H9 (cell line): ENCODE results near the gene NR4A2. TPM values are rescaled to one million over a fixed set of nuclear protein-coding genes. Genes with fewer than 3 reads are reported as not detected.

Source experiments
- DNase-seq: peaks from one replicate; pipeline ENCODE4 v3.0.0-alpha.2; 2017
- H2AFZ ChIP-seq: one replicate; pipeline ENCODE4 v1.6.1; 2013; ENCODE audit warnings: mild to moderate bottlenecking, low read length, control low read depth, moderate library complexity
- H2AK5ac ChIP-seq: 2 replicates; pipeline ENCODE4 v1.6.1; 2013; ENCODE audit warnings: low read length, control low read depth, mixed read lengths; ENCODE audit not compliant: insufficient read length
- H2BK120ac ChIP-seq: one replicate; pipeline ENCODE4 v1.6.1; 2013; ENCODE audit warnings: low read depth, mild to moderate bottlenecking, low read length, control low read depth, inconsistent platforms; ENCODE audit not compliant: poor library complexity, severe bottlenecking
- H2BK12ac ChIP-seq: 2 replicates; pipeline ENCODE4 v1.6.1; 2013; ENCODE audit warnings: low read length, control low read depth, mixed read lengths, low read depth; ENCODE audit not compliant: insufficient read length
- H2BK15ac ChIP-seq: 2 replicates; pipeline ENCODE4 v1.6.1; 2013; ENCODE audit warnings: low read depth, low read length, control low read depth
- H2BK20ac ChIP-seq: one replicate; pipeline ENCODE4 v1.6.1; 2013; ENCODE audit warnings: low read depth, mild to moderate bottlenecking, low read length, control low read depth, inconsistent platforms; ENCODE audit not compliant: poor library complexity, severe bottlenecking
- H2BK5ac ChIP-seq: 2 replicates; pipeline ENCODE4 v1.6.1; 2013; ENCODE audit warnings: low read length, control low read depth, mixed read lengths; ENCODE audit not compliant: insufficient read length
- H3K14ac ChIP-seq: 2 replicates; pipeline ENCODE4 v1.6.1; 2013; ENCODE audit warnings: low read length, control low read depth; ENCODE audit not compliant: insufficient read depth
- H3K18ac ChIP-seq: 2 replicates; pipeline ENCODE4 v1.6.1; 2013; ENCODE audit warnings: low read depth, mild to moderate bottlenecking, mixed read lengths, low read length, control low read depth; ENCODE audit not compliant: insufficient read length
- H3K23ac ChIP-seq: 2 replicates; pipeline ENCODE4 v1.6.1; 2013; ENCODE audit warnings: low read length, control low read depth, mixed read lengths, low read depth; ENCODE audit not compliant: insufficient read length
- H3K23me2 ChIP-seq: 2 replicates; pipeline ENCODE4 v1.6.1; 2013; ENCODE audit warnings: low read depth, mild to moderate bottlenecking, mixed read lengths, low read length, control low read depth; ENCODE audit not compliant: insufficient read length, poor library complexity, severe bottlenecking
- H3K27ac ChIP-seq: 2 replicates; pipeline ENCODE4 v1.5.1; 2013; ENCODE audit warnings: low read length, control low read depth, mixed read lengths, low read depth; ENCODE audit not compliant: insufficient read length
- H3K27me3 ChIP-seq: 2 replicates; pipeline ENCODE4 v1.6.1; 2013; ENCODE audit warnings: low read length, control low read depth, inconsistent platforms; ENCODE audit not compliant: insufficient read depth
- H3K4ac ChIP-seq: 2 replicates; pipeline ENCODE4 v1.6.1; 2013; ENCODE audit warnings: low read depth, mild to moderate bottlenecking, control low read depth, inconsistent platforms, low read length, moderate library complexity
- H3K4me1 ChIP-seq: 2 replicates; pipeline ENCODE4 v1.6.1; 2013; ENCODE audit warnings: low read length, control low read depth, inconsistent platforms; ENCODE audit not compliant: insufficient read depth
- H3K4me2 ChIP-seq: 2 replicates; pipeline ENCODE4 v1.6.1; 2013; ENCODE audit warnings: low read length, control low read depth, mixed read lengths; ENCODE audit not compliant: insufficient read length, insufficient read depth
- H3K56ac ChIP-seq: 2 replicates; pipeline ENCODE4 v1.6.1; 2013; ENCODE audit warnings: low read depth, mild to moderate bottlenecking, mixed read lengths, low read length, control low read depth; ENCODE audit not compliant: insufficient read length
- H3K79me1 ChIP-seq: 2 replicates; pipeline ENCODE4 v1.6.1; 2013; ENCODE audit warnings: low read depth, mild to moderate bottlenecking, moderate library complexity, low read length, control low read depth, inconsistent platforms; ENCODE audit not compliant: insufficient read depth, poor library complexity, severe bottlenecking
- H3K79me2 ChIP-seq: 2 replicates; pipeline ENCODE4 v1.6.1; 2013; ENCODE audit warnings: low read length, control low read depth, inconsistent platforms; ENCODE audit not compliant: insufficient read depth
- H3K9ac ChIP-seq: 2 replicates; pipeline ENCODE4 v1.6.1; 2013; ENCODE audit warnings: low read length, control low read depth, mixed read lengths; ENCODE audit not compliant: insufficient read length; ENCODE audit errors: extremely low read depth
- H3K9me3 ChIP-seq: one replicate; pipeline ENCODE4 v1.6.1; 2013; ENCODE audit warnings: low read depth, low read length, inconsistent platforms; ENCODE audit not compliant: control insufficient read depth
- H3T11ph ChIP-seq: one replicate; pipeline ENCODE4 v1.6.1; 2013; ENCODE audit warnings: mild to moderate bottlenecking, low read length, control low read depth, inconsistent platforms
- H4K20me1 ChIP-seq: one replicate; pipeline ENCODE4 v1.6.1; 2013; ENCODE audit not compliant: control insufficient read depth, insufficient read length, insufficient read depth
- H4K5ac ChIP-seq: 2 replicates; pipeline ENCODE4 v1.6.1; 2013; ENCODE audit warnings: low read depth, mild to moderate bottlenecking, mixed read lengths, low read length, control low read depth; ENCODE audit not compliant: insufficient read length
- H4K8ac ChIP-seq: replicated peaks from 2 replicates; pipeline ENCODE4 v1.6.1; 2013; ENCODE audit warnings: low read length, control low read depth, mixed read lengths, low read depth; ENCODE audit not compliant: insufficient read length
- H4K91ac ChIP-seq: 2 replicates; pipeline ENCODE4 v1.6.1; 2013; ENCODE audit warnings: low read depth, mild to moderate bottlenecking, moderate library complexity, mixed read lengths, low read length, control low read depth; ENCODE audit not compliant: insufficient read length
- H3K27ac Mint-ChIP-seq, 3 experiments: 2 replicates in 2 of 3; 3 replicates in 1 of 3; pipeline ENCODE4 v1.8.0; 2020 to 2021; ENCODE audit warnings: mixed read lengths in 3 of 3, mild to moderate bottlenecking in 1 of 3, moderate library complexity in 1 of 3
- H3K27me3 Mint-ChIP-seq: 2 replicates; pipeline ENCODE4 v1.8.0; 2021; ENCODE audit warnings: low read depth, mild to moderate bottlenecking, moderate library complexity, mixed read lengths
- H3K36me3 Mint-ChIP-seq, 3 experiments: 2 replicates in 2 of 3; 3 replicates in 1 of 3; pipeline ENCODE4 v1.8.0; 2020 to 2021; ENCODE audit warnings: low read depth in 3 of 3, mixed read lengths in 3 of 3; ENCODE audit not compliant: insufficient read depth in 1 of 3
- H3K4me1 Mint-ChIP-seq, 2 experiments: 2 replicates each; pipeline ENCODE4 v1.8.0; 2020; ENCODE audit warnings: mixed read lengths in 2 of 2
- H3K4me3 Mint-ChIP-seq, 2 experiments: 2 replicates in 1 of 2; 3 replicates in 1 of 2; pipeline ENCODE4 v1.8.0; 2020 to 2021; ENCODE audit warnings: mild to moderate bottlenecking in 2 of 2, mixed read lengths in 2 of 2, moderate library complexity in 1 of 2
- H3K9me3 Mint-ChIP-seq, 2 experiments: 2 replicates in 1 of 2; 3 replicates in 1 of 2; pipeline ENCODE4 v1.8.0; 2020; ENCODE audit warnings: mild to moderate bottlenecking in 2 of 2, mixed read lengths in 2 of 2, moderate library complexity in 1 of 2
- WGBS: extraction: QIAGEN DNeasy Blood & Tissue Kit; methylation state at CpG from one replicate; pipeline ENCODE4 v1.1.7; 2013; ENCODE audit warnings: missing lambda C conversion rate, low lambda C conversion rate, mixed read lengths; ENCODE audit not compliant: insufficient read length; ENCODE audit errors: extremely low coverage; 5-methylcytosine and 5-hydroxymethylcytosine counted together
- total RNA-seq: library from RNA; stranded (reverse); gene quantifications from 2 replicates; pipeline ENCODE4 v1.2.1, GENCODE V29; 2021
- TF ChIP-seq, protein P1 (sequence below): fragments of 200-600 bp; sonication (generic); conservative IDR thresholded peaks from 3 replicates; pipeline ENCODE4 v1.8.0; 2021; ENCODE audit warnings: antibody characterized with exemption, mild to moderate bottlenecking

NR4A2 gene
- total RNA-seq, 1 experiment from 2014 or later: 2.0 TPM

DNA sequence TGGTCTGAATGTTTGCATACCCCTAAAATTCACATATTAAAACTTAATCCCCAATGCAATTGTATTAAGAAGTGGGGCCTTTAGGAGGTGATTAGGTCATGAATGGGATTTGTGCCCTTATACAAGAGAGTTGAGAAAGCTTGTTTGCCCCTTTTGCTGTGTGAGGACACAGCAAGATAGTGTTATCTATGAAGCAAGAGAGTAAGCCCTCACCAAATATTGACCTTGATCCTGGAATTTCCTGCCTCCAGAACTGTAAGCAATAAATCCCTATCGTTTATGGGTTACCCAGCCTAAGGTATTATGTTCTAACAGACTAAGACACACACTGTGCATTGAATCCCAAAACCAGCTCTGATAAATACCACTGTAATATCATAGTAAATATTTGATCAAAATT is 32.2 kb downstream of the NR4A2 start:
- no peaks in the 10 kb centered on the region for H3K36me3 Mint-ChIP-seq
- H4K8ac ChIP-seq: no peak overlapping the region
- H3T11ph ChIP-seq: no peak overlapping the region
- H4K91ac ChIP-seq: no peak overlapping the region
- no peak overlapping the region for H3K18ac ChIP-seq
- no peaks in the 10 kb centered on the region for H3K23me2 ChIP-seq
- H2AFZ ChIP-seq: no peak overlapping the region
- no peak overlapping the region for H3K4me2 ChIP-seq
- no peak overlapping the region for H2BK20ac ChIP-seq
- TF ChIP-seq, protein P1, sequence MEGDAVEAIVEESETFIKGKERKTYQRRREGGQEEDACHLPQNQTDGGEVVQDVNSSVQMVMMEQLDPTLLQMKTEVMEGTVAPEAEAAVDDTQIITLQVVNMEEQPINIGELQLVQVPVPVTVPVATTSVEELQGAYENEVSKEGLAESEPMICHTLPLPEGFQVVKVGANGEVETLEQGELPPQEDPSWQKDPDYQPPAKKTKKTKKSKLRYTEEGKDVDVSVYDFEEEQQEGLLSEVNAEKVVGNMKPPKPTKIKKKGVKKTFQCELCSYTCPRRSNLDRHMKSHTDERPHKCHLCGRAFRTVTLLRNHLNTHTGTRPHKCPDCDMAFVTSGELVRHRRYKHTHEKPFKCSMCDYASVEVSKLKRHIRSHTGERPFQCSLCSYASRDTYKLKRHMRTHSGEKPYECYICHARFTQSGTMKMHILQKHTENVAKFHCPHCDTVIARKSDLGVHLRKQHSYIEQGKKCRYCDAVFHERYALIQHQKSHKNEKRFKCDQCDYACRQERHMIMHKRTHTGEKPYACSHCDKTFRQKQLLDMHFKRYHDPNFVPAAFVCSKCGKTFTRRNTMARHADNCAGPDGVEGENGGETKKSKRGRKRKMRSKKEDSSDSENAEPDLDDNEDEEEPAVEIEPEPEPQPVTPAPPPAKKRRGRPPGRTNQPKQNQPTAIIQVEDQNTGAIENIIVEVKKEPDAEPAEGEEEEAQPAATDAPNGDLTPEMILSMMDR: no peak
- no peak overlapping the region for H2BK5ac ChIP-seq
- H3K79me2 ChIP-seq: no peaks in the 10 kb centered on the region
- H3K27me3 Mint-ChIP-seq: no peaks in the 10 kb centered on the region
- no peak for DNase-seq
- WGBS: no CpG with 5 or more reads among the region's 1 CpG
- H3K14ac ChIP-seq: no peak overlapping the region
- H3K27me3 ChIP-seq: no peaks in the 10 kb centered on the region
- H3K56ac ChIP-seq: no peak overlapping the region
- no peak overlapping the region for H4K5ac ChIP-seq
- H3K4me1 Mint-ChIP-seq: no peaks in the 10 kb centered on the region
- no peak overlapping the region for H3K4me3 Mint-ChIP-seq
- H3K9me3 ChIP-seq: no peaks in the 10 kb centered on the region
- H3K79me1 ChIP-seq: no peaks in the 10 kb centered on the region
- no peaks in the 10 kb centered on the region; a peak in 2 of 5 replicates for H3K9me3 Mint-ChIP-seq
- H3K4ac ChIP-seq: no peak overlapping the region
- H3K9ac ChIP-seq: no peak overlapping the region
- no peak overlapping the region for H2BK15ac ChIP-seq
- no peaks in the 10 kb centered on the region for H4K20me1 ChIP-seq
- H3K4me1 ChIP-seq: no peaks in the 10 kb centered on the region
- H2BK12ac ChIP-seq: no peak overlapping the region
- H3K23ac ChIP-seq: no peak overlapping the region
- H3K27ac Mint-ChIP-seq: no peak overlapping the region
- H3K27ac ChIP-seq: no peak overlapping the region
- H2BK120ac ChIP-seq: no peak overlapping the region
- H2AK5ac ChIP-seq: no peak overlapping the region
